GM12873 (cell line): Measurements from ENCODE around the gene SYNPO2.

Experiments used
- CTCF ChIP-seq: IDR thresholded peaks from 2 replicates; pipeline ENCODE4 v1.5.1; 2012; ENCODE audit warnings: low read depth, mild to moderate bottlenecking, moderate library complexity, low read length, control low read depth; ENCODE audit not compliant: insufficient read depth; ENCODE audit errors: missing control alignments

The SYNPO2 gene

GRCh38 chr4:119029847-119030535, 141.3 kb downstream of the SYNPO2 start:
- no peak for TF ChIP-seq CTCF

GRCh38 chr4:119030536-119030890, 141.9 kb downstream of the SYNPO2 start:
- no peak for TF ChIP-seq CTCF

GRCh38 chr4:119031218-119031617, 142.6 kb downstream of the SYNPO2 start:
- no peak for TF ChIP-seq CTCF

- no peak for TF ChIP-seq CTCF
Measured at GRCh38 chr4:119032921-119033685, 144.4 kb downstream of the SYNPO2 start.

GRCh38 chr4:119034276-119035008, 145.8 kb downstream of the SYNPO2 start:
- TF ChIP-seq CTCF: no peak

- TF ChIP-seq CTCF: no peak
Measured at GRCh38 chr4:119035951-119036737, 147.5 kb downstream of the SYNPO2 start.

GRCh38 chr4:119037709-119038108, 149.1 kb downstream of the SYNPO2 start:
- no peak for TF ChIP-seq CTCF
